Esophagus squamous epithelium (tissue), 5 donors: ENCODE results near the gene SLC25A47. TPM values are rescaled to one million over a fixed set of nuclear protein-coding genes. Genes with fewer than 3 reads are reported as not detected.

ENCODE experiments used
- DNase-seq: peaks from one replicate; lab custom pipeline; 2025; lab: John Stamatoyannopoulos, UW
- H3K27ac ChIP-seq, 4 donors: fragments of 200-600 bp; sonication (generic); one replicate each; pipeline ENCODE4 v1.5.1; 2016 to 2019; ENCODE audit warnings: mild to moderate bottlenecking in 1 of 4
- H3K27me3 ChIP-seq, 4 donors: fragments of 200-600 bp; sonication (generic); 1 replicate in 3 of 4; 2 replicates in 1 of 4; pipeline versions ENCODE4 v1.5.1 to v1.6.0; 2017 to 2021; ENCODE audit warnings: antibody characterized with exemption in 1 of 4
- H3K36me3 ChIP-seq, 3 donors: fragments of 200-600 bp; sonication (generic); one replicate each; pipeline ENCODE4 v1.5.1; 2016 to 2019
- H3K4me1 ChIP-seq, 3 donors: fragments of 200-600 bp; sonication (generic); one replicate each; pipeline ENCODE4 v1.5.1; 2017 to 2019
- H3K4me3 ChIP-seq, 4 donors: fragments of 200-600 bp; sonication (generic); 1 replicate in 3 of 4; 2 replicates in 1 of 4; pipeline ENCODE4 v1.5.1; 2016 to 2019; ENCODE audit warnings: mild to moderate bottlenecking in 2 of 4, moderate library complexity in 1 of 4
- H3K9me3 ChIP-seq, 3 donors: fragments of 200-600 bp; sonication (generic); one replicate each; pipeline ENCODE4 v1.5.1; 2016 to 2019
- CTCF ChIP-seq, 6 experiments: fragments of 450-650 bp in 4 of 6; fragments of 200-600 bp in 2 of 6; sonication (generic) in 2 of 6; IDR thresholded peaks; one replicate each; pipeline ENCODE4 v1.5.1; 2016 to 2019; ENCODE audit warnings: antibody characterized with exemption in 6 of 6, mild to moderate bottlenecking in 4 of 6, moderate library complexity in 4 of 6
- POLR2A ChIP-seq, 4 donors: fragments of 450-650 bp; IDR thresholded peaks; one replicate each; pipeline ENCODE4 v1.6.1; 2017; ENCODE audit warnings: antibody characterized with exemption in 4 of 4, mild to moderate bottlenecking in 4 of 4, moderate library complexity in 3 of 4
- WGBS, 2 donors: methylation state at CpG; one replicate each; pipeline ENCODE4 v1.1.5; 2018; 5-methylcytosine and 5-hydroxymethylcytosine counted together
- intact Hi-C: fragments of 100-400 bp; cut with DNase I; formaldehyde crosslinking; loops from one replicate; pipeline ENCODE4 v1.15.0; 2022
- total RNA-seq, 4 donors: library from RNA; depleted of rRNA; stranded (reverse); fragments of >200 nt; gene quantifications; one replicate each; pipeline ENCODE4 v1.1.0, GENCODE V29; 2016
- donor health status: DM: yes; HTN: yes; CAD: no.

Gene SLC25A47
- total RNA-seq, 4 donors from 2014 or later: not detected

- Histone ChIP-seq H3K36me3 (no peaks in the 10 kb centered on the region), H3K4me1 (peaks cover 15 to 62% (median 17%) of the 10 kb centered on the region in 3 donors), H3K27me3 (no peaks in the 10 kb centered on the region), H3K9me3 (no peaks in the 10 kb centered on the region), H3K4me3 (no peak overlapping the region), H3K27ac (peak overlapping the region in 1 of 4 donors; percentile 48)
- no peak for DNase-seq
- TF ChIP-seq POLR2A (IDR thresholded peaks at IDR 0.05) (no peak), CTCF (IDR thresholded peaks at IDR 0.05) (no peak)
- WGBS, 2 donors: 65 to 80% methylated on average over 3 to 9 of the region's 10 CpGs
- intact Hi-C loops: no loop called here
Measured at GRCh38 chr14:100312877-100313400, 10.2 kb upstream of the SLC25A47 start.

GRCh38 chr14:100313464-100314230 lies 9.5 kb upstream of the SLC25A47 start:
- TF ChIP-seq POLR2A (IDR thresholded peaks at IDR 0.05) (no peak), CTCF (IDR thresholded peaks at IDR 0.05) (no peak)
- intact Hi-C loops: no loop called here
- no peaks in the 10 kb centered on the region for H3K27me3 ChIP-seq
- no peaks in the 10 kb centered on the region for H3K36me3 ChIP-seq
- H3K4me1 ChIP-seq: peaks cover 15 to 62% (median 16%) of the 10 kb centered on the region in 3 donors
- no peak for DNase-seq
- 56 to 78% methylated on average over 13 to 21 of the region's 26 CpGs for WGBS, 2 donors
- H3K4me3 ChIP-seq: no peak overlapping the region
- H3K27ac ChIP-seq: peak overlapping the region in 3 of 4 donors; percentile 48 to 68 (median 53)
- H3K9me3 ChIP-seq: no peaks in the 10 kb centered on the region

GRCh38 chr14:100314724-100315123 lies 8.4 kb upstream of the SLC25A47 start:
- Histone ChIP-seq H3K9me3 (no peaks in the 10 kb centered on the region), H3K4me1 (peaks cover 15 to 63% (median 16%) of the 10 kb centered on the region in 3 donors), H3K4me3 (no peak overlapping the region), H3K27ac (peak overlapping the region in 3 of 4 donors; percentile 1 to 68 (median 53)), H3K27me3 (no peaks in the 10 kb centered on the region), H3K36me3 (no peaks in the 10 kb centered on the region)
- intact Hi-C loops: no loop called here
- no peak for DNase-seq
- no peak for TF ChIP-seq POLR2A (IDR thresholded peaks at IDR 0.05)
- TF ChIP-seq CTCF (IDR thresholded peaks at IDR 0.05): no peak
- WGBS, 2 donors: 38 to 50% methylated on average over 3 to 4 of the region's 6 CpGs

GRCh38 chr14:100317389-100317788 lies 5.8 kb upstream of the SLC25A47 start:
- TF ChIP-seq POLR2A (IDR thresholded peaks at IDR 0.05) (no peak), CTCF (IDR thresholded peaks at IDR 0.05) (no peak)
- Histone ChIP-seq H3K4me1 (peaks cover 15 to 78% (median 19%) of the 10 kb centered on the region in 3 donors), H3K27ac (peak overlapping the region in 2 of 4 donors; percentile 24 to 51), H3K9me3 (no peaks in the 10 kb centered on the region), H3K27me3 (no peaks in the 10 kb centered on the region), H3K4me3 (no peak overlapping the region), H3K36me3 (no peaks in the 10 kb centered on the region)
- DNase-seq: no peak
- intact Hi-C loops: no loop called here
- WGBS, 2 donors: 71 to 87% methylated on average over 2 to 6 of the region's 6 CpGs
